GM18505 (cell line): ENCODE measurements around the gene XXYLT1.
A peak's percentile ranks its signal among the peaks of the same experiment; 100 is the strongest.
"Not testable (repeated sequence)": the region's sequence is repeated elsewhere in the genome, so short reads cannot be mapped to it uniquely, and the experiment has no call there.

Source experiments
- ATAC-seq: cut with Tn5 transposase; IDR thresholded peaks from one replicate; pipeline ENCODE4 v1.9.1; 2021; ENCODE audit not compliant: unreplicated experiment
- POLR2A ChIP-seq: IDR thresholded peaks from 4 replicates; pipeline ENCODE4 v1.6.1; 2011; ENCODE audit warnings: borderline replicate concordance; ENCODE audit not compliant: insufficient read depth, insufficient read length; ENCODE audit errors: extremely low read depth

The XXYLT1 gene, protein sequence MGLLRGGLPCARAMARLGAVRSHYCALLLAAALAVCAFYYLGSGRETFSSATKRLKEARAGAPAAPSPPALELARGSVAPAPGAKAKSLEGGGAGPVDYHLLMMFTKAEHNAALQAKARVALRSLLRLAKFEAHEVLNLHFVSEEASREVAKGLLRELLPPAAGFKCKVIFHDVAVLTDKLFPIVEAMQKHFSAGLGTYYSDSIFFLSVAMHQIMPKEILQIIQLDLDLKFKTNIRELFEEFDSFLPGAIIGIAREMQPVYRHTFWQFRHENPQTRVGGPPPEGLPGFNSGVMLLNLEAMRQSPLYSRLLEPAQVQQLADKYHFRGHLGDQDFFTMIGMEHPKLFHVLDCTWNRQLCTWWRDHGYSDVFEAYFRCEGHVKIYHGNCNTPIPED

DNA sequence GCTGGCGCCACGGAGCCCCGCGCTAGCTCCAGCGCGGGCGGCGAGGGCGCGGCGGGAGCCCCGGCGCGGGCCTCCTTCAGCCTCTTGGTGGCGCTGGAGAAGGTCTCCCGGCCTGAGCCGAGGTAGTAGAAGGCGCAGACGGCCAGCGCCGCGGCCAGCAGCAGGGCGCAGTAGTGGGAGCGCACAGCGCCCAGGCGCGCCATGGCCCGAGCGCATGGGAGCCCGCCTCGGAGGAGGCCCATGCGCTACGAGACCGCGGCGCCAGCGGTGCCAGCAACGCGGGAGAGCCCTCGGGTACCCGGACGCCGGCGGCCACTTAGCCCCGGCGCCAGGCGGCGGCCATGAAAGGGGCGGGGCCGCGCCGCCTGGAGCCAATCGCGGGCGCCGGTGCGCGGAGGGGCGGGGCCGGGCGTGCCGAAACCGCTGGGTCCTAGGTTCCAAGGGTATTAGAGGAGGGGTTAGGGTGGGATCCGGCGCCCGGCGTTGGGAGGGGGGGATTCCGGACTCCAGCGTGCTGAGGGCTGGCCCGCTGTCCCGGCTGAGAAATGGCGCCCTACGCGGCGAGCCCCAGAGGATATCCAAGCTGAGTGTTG, at the start of gene XXYLT1:
TSS of gene XXYLT1 (minus strand) at position 343 of the 593 bp plus-strand sequence. CDS start at position 242, 101 bp downstream.
- TF ChIP-seq POLR2A: peak; percentile 70
- ATAC-seq: peak; percentile 71

DNA sequence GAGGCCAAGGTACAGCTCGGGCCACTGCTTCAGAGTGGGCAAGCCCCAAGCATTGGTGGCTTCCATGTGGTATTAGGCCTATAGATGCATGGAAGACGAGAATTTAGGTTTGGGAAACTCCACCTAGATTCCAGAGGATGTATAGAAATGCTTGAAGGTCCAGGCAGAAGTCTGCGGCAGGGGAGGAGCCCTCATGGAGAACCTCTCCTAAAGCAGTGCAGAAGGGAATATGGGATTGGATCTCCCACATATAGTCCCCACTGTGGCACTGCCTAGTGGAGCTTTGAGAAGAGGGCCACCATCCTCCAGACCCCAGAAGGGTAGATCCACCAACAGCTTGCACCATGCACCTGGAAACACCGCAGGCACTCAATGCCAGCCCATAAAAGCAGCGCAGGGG, 48.1 kb upstream of the XXYLT1 start:
- no peak for ATAC-seq
- TF ChIP-seq POLR2A: no peak

DNA sequence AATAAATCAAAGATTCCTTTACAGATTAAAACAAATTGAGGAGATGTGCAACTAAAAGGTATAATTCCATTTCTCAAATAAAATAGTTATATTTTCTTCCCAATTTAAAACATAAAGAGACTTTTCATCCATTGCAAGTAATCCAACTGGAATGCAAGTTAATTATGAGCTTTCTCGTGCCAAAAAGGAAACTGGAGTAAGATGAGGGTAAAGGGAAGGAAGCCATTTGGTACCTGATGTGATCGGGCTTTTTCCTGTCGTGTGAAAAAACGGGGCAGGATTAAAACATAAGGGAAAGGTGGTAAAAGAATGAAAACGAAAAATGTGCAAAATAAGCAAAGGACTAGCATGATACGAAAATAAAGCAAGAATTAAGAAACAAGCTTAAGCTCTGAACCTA, 41.8 kb upstream of the XXYLT1 start:
- no peak for ATAC-seq
- TF ChIP-seq POLR2A: no peak

DNA sequence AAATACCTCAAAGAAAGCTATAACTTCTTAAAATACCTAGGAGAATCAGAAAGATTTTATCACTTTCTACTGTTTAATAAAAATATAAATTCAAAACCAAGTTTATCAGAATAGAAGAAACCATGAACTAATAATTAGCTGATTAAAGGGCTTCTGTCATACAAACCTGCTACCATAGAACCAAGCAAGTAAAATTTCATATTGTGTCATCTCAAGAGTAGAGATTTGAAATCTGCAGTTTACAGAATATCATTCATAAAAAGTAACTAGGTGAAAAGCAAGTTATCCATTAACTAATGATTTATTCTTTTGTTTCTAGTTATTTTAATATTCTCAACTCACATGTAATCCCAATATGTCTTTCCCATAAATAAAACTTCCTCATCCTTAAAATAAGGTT, 36.8 kb upstream of the XXYLT1 start:
- no peak for TF ChIP-seq POLR2A
- ATAC-seq: no peak

DNA sequence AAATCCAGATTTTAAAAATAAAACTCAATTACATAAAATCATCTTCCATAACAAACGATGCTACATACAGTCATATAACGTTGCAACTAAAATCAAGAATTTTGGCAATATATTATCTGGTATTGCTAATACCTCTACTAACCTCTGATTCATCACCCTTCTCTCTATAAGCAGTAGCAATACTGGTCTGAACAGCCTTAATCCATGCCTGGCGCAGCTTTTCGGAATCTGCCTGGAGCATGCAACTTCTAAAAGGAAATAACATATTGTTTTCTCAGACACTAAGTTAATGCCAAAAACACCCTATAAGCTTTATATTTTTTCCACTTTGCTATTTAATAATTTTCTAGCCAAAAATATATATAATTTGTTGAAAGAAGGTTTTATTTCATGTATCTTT, 35.4 kb upstream of the XXYLT1 start:
- no peak for ATAC-seq
- TF ChIP-seq POLR2A: no peak

DNA sequence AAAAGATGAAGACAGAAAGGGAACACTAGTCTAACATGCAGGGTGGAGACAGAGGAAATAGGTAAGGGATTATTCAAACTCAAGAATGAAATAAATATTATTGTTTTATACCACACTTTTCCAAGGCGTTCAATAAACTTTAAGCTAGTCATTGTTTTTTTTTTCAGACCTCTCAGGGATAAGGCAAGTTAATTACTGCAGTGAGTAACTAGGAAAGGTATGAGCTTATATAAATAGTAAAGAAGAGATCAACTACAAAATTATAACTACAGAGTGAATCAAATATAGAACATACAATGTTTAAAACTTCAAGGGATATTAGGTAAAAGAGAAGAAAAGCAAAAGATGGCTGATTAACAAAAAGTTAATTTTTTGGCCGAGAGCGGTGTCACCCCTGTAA, 31.5 kb upstream of the XXYLT1 start:
- no peak for ATAC-seq
- no peak for TF ChIP-seq POLR2A

DNA sequence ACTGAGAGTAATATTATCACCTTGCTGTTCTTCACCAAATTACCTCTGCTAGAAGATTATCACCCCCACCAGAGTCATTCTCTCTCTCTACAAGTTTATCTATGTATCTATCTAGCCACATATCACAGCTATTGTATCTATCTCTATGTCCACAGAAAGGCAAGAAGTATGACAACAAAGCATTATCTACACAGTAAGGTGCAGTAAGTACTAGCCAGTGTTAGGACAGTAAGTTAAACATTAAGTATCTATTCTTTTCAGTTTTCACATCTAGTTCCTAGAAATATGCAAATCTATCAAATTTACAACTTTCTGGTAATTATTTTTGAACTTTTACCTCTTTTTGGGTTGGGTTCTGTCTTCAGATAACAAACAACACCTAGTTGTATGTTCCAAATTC, 26.5 kb upstream of the XXYLT1 start:
- no peak for ATAC-seq
- TF ChIP-seq POLR2A: no peak

DNA sequence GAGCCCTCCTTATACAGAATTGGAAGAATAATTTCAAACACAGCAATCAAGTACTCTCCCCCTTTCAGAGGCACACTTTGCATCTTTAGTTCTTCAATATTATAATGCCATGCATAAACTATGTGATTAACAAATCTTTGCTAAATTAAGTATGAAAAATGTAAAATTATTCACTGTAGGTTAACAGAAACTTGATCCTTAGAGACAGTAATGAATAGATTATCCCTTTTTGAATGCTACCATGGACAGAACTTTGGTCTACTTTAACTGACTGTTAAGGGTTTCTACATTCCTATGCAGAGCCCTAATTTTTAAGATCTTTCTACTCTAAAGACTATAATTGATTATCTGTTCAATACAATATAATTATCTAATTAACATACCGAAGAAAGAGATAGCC, 25.7 kb upstream of the XXYLT1 start:
- ATAC-seq: no peak
- TF ChIP-seq POLR2A: no peak

DNA sequence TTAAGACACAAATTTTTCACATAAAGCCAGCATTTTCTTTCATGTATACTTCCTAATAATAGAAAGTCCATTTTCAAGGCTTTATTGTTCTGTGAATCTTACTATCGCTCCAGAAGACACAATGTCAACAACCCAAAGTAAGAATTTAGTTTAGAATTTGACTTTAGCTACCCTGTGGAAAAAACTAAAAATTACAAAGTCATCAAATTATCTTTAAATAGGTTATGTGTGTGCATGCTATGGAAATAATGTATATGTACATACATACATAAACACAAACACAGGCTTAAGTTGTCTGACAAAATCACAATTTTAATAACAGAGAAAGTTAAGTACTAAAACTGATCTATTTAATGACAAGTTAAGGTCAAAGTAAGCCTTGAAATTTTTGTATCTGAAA, 20.2 kb upstream of the XXYLT1 start:
- ATAC-seq: no peak
- no peak for TF ChIP-seq POLR2A

DNA sequence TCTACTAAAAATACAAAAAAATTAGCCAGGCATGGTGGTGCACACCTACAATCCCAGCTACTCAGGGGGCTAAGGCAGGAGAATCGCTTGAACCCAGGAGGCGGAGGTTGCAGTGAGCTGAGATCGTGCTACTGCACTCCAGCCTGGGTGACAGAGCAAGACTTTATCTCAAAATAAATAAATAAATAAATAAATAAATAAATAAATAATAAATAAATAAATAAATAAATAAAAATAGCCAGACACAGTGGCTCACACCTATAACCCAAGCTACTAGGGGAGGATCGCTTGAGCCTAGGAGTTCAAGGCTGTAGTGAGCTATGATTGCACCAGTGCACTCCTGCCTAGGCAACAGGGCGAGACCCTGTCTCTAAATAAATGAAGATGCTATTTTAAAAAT, 19.7 kb upstream of the XXYLT1 start:
- not testable (repeated sequence) for ATAC-seq

DNA sequence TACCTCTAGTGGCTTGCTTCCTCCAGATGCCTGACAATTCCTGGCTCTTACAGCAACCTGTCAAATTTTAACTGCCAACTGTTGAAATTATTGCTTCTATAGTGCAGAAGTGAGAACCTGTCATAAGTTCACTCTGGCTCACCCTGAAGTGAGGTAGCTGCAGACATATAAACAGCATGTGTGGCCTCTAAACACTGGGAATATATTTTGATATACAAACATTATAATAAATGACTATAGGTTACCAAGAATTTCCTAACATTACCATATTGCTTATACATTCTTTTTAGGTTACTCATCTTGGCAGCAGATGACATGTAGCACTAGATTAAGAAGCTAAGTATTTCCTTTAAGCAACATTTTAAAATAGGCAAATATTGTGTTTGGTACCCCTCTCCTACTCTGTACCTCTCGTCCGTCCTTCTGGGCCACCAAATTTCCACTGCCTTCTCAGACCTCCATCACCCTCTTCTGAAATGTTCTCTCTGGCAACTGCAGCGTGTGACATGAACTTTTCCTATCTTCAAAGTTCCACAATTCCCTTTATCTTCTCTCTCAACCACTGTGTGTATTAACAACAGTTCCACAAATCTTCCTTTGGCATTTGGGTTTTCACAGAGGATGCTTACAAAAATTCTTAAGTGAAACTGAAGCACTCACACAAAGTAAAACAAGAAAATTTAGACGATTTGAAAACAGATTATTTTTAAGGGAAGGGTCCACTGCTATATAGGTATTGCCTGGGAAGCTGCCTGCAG, 15.3 kb upstream of the XXYLT1 start:
- TF ChIP-seq POLR2A: no peak
- ATAC-seq: no peak

DNA sequence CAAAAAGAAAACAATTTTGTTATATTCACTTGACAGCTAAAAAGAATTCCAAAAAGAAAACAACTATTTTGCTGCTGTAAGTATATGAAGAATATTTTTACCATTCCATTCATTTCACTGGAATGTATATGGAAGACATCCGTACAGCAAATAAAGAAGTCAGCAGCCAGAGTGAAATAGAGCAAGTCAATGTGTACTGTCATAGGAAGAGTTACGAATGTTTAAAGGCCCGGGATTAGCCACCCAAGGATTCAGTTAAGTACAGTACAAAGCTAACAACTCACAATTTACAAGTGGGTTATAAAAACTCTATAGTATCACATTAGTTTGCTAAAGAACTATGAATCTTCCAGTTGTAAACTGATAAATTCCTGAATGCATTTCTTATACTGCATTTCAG, 14.4 kb upstream of the XXYLT1 start:
- TF ChIP-seq POLR2A: no peak
- no peak for ATAC-seq

DNA sequence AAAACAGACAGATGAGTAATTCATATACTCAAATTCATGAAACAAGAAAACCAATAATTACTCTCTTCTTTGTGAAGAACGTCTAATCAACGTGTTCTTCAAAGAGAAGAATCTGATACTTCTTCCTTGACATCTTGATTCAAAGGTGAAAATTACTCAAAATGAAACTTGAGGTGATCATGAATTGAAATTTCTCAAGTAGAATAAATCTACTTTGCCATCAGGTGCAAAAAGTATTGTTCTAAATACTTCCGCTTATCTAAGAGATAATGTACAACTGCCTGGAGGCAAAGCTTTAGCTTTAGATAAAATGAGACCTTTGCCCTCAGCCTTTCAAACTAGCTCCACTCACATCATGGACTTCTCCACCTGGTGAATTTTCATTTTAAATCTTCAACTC, 13.9 kb upstream of the XXYLT1 start:
- no peak for TF ChIP-seq POLR2A
- no peak for ATAC-seq

DNA sequence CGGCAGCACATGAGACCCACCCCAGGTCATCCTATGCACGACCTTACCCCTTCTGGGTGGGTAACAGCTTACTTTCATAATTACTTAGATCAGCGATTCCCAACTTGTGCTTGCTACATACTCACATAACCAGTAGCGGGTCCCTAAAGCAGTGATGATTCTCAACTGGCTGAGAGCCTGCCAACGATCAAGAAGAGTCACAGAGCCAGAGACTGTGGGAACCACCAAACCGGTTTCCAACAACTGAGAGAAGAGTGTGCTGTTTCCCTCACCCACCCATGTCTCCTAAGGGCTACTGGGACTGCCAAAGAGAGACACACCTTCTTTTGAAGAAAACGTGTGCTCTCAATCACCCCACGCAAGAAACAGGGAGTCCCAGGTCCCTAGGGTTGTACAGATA, 12.0 kb upstream of the XXYLT1 start:
- TF ChIP-seq POLR2A: no peak
- ATAC-seq: no peak
